Stimulated activated CD4-positive, alpha-beta T cell treated with anti-CD3 and anti-CD28 coated beads, Interleukin-4, amount 100 ng/mL, for 24 hours (primary cell): ENCODE results near the gene SYT13.

ENCODE experiments used
- DNase-seq: peaks from one replicate; pipeline ENCODE4 v3.0.0-alpha.2; 2020

SYT13 gene

DNA sequence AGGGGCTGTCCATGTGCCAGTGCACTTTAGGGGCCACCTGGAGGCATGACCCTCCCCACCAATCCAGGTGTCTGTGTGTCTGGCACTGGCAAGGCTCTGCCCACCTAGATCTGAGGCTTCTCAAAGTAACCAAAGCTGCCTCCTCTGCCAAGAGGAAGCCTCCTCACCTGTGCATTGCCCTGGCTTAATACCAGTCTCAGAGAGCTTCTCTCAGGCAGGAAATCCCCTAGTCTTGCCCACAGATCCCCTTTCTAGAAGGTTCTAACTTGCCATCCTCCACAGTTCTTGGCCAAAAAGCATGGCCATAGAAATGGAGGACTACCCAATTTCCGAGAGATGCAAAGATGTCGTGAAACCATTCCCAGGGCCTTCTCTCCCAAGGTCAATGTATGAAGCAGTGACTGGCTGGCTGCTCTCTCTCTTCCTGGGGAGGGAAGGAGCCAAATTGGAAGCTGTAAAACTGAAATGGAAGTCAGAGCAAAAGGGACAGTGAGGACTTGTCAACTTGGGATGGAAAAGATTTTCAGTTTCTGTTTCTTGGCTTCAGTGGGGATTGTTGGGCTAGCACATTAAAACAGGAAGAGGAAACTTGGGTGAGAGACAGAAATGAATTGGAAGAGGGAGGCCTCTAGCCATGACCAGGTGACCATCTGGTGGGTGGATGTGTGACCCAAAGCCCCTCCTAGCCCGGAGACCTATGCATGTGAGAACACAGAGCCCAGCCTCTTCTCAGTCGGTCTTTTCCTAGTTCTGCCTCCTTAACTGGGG, 70.9 kb downstream of the SYT13 start:
- no peak for DNase-seq

DNA sequence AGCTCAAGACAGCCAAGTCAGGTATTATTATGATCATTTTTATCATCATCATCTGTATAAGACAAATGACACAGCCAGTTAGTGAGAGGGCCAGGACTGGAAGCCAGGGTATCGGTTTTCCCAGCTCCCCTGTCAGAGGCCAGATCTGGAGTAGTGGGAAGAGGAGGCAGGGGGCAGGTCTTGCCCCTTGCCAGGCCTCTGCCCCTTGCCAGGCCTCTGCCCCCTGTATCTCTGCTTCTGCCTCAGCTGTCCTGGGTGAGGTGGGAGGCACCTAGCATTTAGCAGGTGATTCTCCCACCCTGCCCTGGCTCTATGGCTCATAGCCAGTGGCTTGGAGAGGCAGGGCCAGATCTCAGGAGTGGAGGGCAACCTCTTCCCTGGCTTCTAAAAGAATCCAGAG, 72.4 kb downstream of the SYT13 start:
- no peak for DNase-seq

DNA sequence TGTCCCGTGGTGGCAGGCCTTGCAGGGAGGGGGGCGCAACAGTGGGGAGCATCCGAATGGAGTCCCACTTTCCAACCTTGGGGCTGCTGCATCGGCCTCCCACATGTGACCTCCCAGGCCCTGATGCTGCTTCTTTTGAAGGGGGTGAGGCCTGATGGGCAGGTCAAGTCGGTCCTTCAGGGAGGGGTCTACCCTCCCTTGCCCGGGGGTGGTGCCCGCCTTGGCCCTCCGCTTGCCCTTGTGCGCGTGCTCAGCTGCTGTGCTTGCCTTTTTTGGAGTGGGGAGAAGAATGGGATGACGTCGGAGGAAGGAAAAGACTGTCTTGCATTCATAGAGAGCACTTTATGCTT, 72.8 kb downstream of the SYT13 start:
- no peak for DNase-seq

DNA sequence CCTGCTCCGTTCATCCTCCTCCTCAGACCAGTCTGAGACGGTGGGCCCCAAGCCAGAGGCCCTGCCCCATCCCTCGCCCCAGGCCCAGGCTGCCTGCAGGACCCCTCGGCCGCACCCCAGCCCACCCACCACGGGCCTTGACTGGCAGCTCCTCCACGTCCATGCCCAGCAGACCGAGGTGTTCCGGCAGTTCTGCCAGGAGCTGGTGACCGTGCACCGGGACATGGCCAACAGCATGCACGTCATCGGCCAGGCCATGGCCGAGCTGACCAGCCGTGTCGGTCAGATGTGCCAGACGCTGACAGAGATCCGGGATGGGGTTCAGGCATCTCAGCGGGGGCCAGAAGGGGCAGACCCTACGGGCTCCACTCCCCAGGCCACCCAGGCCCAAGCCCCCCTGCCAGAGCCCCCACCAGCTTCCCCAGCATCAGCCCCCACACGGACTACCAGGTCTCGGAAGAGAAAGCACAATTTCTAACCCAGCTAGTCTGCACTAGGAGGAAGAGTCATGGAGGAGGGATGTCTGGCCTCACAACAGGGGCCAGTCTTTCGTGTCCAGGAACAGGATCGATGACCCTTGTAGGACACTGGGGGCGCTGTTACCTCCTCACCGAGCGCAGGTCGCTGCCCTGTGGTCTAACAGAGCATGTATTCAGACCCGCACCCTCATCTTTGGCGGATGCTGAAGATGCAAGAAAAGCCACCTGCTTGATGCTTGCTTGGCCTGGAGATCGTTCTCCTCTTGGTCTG, 73.4 kb downstream of the SYT13 start:
- DNase-seq = no peak

DNA sequence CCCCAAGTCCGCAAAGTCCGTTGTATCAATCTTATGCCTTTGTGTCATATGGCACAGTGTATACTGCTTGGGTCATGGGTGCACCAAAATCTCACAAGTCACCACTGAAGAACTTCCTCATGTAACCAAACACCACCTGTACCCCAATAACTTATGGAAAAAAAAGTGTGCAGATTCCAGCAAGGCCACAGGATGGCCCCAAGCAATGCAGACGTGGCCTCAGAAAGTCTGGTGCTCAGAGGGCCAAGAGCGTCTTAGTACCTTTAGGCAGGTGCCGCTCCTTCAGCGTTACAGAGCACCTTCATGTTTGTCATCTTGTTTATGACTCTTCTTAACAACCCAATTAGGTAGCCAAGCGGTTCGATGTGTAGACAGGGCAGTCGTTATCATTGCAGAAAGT, 74.4 kb downstream of the SYT13 start:
- DNase-seq = no peak

DNA sequence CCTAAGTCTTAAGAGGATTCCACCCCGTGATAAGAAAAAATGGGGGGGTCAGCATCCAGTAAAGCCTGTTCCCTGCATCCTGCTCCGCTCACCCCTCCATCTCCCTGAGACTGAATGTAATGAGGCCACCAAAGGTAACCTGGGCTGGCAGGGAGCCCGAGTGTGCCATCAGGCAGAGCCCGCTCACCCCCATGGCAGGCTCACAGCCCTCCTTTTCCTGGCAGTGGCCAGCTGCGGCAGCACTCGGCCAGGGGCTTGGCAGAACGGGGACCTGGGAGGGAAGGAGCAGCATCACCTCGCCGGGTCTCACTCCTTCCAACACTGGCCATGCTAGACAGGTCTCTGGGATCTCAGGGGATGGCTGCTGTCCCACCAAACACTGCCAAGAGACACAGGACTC, 75.3 kb downstream of the SYT13 start:
- no peak for DNase-seq

DNA sequence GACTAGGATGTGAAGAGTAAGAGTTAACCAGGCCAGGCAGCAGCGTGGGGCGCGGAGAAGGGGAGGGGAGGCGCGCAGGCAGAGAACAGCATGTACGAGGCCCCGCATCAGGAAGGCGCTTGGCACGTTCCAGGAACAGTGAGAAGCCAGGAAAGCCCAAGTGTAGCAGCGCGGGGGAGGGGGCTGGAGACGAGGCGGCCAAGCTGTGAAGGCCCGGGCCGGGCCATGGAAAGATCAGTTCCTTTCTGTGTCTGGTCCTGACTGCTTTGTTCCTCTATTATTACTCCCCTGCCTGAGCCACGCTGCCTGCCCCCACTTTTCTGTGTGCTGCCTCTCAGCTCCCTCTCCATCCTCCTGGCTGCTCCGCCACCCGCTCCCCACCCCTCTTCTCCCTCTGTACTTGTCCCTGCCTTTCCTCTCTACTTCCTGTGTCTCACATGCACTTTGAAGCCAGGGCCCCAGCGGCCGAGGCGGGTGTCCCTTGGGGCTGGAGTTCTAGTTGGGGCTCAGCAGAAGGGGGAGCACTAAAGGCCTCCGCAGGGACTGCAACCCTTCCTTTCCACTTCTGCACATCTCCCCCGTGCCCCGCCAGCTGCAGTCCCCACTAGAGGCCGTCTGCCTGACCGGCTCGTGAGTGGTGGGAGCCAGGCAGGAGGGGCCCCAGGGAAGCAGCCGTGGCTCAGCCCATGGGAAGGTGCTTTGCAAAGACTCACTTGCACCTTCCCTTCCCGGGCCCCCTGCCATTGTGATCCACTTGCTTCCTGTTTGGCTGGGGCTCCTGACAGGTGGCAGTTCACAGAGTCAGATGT, 76.0 kb downstream of the SYT13 start:
- DNase-seq = no peak

DNA sequence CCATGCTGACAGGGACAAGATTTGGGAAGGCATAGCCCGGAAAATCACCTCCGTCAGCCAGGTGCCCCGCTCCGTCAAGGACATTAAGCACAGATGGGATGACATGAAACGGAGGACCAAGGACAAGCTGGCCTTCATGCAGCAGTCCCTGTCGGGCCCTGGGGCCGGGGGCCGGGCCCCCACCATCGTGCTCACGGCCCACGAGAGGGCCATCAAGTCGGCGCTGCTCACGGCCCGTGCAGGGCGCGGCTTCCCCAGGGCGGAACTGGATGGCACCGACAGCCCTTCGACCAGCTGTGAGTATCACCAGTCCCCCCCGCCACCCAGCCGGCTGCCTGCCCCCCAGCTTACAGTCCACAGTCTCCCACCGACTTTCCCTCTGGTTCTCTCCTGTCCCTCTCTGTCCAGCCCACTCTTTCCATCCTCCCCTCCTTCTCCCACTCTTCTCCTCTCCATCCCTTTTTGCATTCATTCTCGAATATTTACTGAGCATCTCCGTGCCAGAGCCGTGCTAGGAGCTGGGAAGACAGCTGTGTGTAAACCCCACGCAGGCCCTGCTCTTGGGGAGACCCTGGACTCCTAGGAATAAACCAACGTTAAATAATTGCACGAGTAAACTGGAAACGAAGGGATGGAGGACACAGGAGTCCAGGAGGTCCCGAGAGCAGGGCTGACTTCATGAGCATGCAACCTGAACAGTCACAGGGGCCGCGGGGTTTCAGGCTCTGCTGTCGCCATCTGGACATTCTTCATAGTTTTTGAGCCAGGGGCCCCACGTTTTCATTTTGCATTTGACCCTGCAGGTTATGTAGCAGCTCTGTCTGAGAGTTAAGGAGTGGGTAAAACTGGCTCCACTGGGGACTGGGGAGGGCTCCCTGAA, 76.9 kb downstream of the SYT13 start:
- DNase-seq = no peak

DNA sequence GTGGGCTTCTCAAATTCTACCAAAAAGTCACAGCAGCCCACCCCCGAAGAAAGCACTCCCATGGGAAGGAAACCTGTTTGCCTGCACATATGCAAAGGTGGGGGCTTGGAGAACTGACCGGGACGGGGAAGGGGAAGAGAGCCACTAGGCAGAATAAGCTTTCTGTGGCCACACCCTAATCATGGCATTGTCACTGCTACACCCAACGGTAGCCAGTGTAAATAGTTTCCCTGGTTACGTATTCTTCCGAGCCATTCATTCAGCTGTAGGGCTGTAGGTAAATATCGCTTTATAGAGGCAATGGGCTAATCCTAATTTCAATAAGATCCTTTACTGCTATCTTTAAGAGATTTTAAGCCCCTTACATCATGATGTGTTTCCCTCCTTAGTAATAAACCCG, 78.0 kb downstream of the SYT13 start:
- no peak for DNase-seq

DNA sequence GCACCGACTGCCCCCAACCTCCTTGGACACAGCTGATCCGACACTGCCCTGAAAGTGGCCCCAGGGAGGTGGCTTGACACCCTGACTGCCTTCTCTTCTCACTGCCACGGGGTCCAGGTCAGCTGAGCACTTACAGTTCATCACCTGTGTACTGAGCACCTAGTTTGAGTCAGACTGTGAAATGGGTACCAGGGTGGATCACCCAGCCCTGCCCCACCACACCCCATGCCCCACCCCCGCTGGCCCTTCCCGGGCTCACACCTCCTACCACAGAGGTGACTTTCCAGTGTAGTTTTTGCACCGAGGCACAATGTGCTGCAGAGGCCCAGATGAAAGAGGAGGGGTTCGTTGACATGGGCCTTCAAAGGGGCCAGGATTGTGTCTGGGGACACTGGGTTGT, 80.2 kb downstream of the SYT13 start:
- DNase-seq = no peak

DNA sequence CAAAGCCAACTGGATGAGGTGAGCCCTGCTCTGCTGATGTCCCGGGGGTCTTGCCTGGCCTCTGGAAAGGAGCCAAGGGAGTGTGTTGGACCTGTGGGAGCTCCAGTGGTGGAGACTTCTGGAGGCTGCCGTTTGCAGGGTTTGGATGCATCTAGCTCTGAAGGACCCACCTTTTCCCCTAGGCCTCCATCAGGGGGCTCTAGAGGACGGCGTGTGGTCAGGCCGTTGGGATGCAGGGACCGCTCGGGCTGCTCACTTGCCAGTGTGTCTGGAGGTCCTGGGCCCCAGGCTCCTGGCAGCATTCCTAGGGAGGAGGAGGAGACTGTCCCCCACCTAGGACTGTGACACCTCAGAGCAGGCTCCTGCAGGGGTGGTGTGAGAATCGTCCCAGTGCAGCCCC, 81.4 kb downstream of the SYT13 start:
- no peak for DNase-seq

DNA sequence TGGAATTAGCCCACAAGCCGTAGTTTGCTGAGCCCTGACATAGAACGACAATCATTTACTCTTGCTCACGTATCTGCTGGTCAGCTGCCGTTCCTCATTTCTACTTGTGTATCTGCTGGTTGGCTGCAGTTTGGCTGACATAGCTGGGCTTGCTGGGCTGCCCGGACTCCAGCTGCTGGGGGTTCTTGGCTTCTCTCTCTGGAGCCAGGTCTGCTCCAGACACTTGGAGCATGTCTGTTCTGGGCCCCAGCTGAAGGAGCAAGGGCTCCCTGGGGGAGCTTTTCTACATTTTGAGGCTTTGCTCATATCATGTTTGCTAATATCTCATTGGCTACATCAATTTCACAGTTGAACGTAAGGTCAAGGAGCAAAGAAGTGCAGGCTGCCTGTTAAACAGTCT, 92.4 kb downstream of the SYT13 start:
- no peak for DNase-seq
